GM21367 (cell line): Measurements from ENCODE around the gene SORCS3.

ENCODE experiments used
- ATAC-seq: cut with Tn5 transposase; IDR thresholded peaks from one replicate; pipeline ENCODE4 v1.9.1; 2021; ENCODE audit not compliant: unreplicated experiment

SORCS3 gene

DNA sequence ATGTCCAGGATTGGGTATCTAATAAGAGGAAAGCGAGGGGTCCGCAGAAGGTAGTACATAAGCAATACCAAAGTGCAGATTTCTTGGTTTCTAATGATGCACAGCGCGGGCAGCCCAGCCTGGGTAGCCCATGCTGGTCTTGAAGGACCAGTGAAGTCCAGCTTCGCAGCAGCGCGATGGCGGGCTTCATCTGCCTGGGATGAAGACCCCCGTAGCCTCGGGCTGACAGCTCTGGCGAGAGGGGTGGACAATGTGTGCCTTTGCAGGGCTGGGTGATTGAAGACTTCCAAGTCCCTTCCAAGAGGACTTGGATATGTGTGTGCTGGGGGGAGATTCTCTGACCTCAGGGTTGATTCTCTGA is 2.2 kb downstream of the SORCS3 start:
- no peak for ATAC-seq

DNA sequence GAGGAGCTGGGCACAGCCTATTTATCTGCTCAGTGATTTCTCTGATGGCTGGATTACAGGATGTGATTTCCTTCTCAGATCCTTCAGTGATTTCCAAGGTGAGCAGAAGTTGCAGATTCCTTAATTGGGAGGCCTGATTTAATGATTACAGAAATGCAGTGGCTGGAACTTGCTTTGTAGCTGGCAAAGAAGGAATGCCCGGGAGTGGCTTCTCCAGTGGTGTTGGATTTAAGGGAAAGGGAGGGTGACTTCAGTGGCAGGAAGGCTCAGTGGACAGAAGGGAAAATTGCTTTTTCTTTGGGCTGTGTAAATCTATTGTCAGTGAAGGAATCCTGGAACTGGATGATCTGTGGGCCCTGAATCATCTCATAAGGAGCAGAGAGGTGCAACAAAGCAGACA is 5.1 kb downstream of the SORCS3 start:
- no peak for ATAC-seq

DNA sequence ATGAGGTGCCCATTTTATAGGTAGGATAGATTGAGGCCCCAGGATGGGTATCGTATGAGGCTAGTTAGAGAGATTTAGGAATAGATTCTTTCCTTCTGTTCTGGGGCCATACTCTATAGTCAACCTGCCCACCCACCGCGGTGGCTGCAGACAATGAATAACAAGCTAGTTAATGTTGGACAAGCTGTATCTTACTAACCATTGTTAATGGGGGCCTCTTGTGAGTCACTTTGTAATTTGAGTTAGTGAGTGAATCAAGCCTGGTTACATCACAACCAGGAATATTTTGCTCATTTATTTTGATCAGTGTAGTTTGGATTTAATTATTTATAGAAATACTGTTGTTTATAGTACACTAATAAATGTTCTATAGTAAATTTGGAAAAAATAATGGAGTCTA is 7.3 kb downstream of the SORCS3 start:
- no peak for ATAC-seq

DNA sequence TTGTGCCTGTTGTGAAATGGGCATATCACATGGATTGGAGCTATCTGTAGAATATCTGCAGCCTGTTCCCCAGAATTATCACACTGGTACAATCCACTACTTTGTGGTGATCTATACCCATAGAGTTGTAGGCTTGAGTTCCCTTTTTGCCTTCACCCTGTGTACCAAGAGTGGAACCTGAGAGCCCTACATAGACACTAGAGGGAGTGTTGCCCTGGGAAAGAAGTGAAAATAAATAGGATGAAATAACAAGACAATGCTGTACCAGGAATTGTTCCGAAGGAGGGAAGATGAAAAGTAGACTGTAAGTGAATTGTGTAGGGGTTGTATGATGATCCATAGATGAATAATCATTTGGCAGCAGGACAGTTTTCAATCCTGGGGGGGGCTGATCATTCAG is 9.0 kb downstream of the SORCS3 start:
- no peak for ATAC-seq

DNA sequence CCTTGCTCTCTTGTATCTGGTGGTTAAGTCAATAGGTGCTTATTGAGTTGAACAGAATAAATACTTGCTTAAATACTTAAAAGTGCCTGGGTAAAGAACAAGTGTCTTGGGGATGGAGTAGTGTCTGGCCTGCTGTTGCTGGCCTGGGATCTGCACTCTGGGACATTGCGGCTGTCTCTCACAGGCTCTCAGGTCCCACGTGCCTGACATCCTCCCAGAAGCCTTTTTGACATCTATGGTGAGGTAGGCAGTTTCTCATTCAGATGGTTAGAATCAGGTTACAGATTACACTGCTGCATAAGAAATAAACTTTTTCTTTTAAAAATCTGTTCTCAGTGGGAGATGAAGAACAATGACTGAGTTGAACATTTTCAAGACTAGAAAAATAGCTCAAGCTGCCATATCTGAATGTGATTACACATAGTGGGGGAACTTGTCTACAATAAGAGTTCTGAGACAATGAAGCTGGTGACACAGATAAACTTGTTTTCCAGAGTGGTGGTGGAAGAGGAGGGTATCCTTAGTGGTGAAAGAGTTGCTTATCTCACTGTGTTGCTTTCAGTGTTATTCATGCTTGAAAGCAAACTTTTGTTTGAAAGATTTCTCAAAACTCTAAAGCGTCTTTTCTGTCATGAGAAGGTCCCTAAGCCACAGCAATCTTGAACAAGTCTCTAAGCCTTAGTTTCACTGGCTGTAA is 9.7 kb downstream of the SORCS3 start:
- ATAC-seq = no peak

DNA sequence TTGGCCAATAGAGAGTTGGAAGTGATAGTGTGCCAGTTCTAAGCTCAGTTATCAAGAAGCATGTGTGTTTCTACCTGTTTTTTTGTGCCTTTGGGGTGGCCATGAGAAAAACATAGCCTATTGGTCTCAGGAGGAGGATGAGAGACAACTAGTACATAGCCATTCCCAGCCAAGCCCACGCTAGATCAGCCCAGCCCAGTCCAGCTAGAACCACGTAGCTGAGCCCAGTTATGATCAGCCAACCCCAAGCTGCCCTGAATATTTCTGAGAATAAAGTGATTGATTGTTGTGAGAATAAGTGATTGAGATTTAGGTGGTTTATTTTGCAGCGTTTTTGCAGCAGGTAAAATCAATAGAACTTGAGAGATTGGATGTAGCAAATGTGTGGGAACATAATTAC is 15.9 kb downstream of the SORCS3 start:
- ATAC-seq = no peak

DNA sequence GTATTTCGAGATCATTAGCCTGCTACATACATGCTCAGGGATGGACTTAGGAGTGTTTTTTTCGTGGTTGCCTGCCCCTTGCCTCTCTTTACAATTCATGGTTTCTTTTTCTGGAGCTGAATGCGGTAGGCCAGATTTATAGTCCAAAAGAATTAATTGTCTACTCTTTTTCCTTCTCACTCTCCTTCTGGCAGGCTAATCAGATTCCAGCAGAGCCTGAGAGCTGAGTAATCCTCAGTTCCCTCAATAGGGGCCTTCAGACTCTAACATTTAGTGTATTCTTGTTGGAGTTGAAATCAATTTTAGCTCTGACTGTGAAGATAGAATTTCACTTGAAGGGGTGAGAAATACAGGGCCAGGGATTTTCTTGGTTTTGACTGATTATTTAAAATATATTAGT is 16.4 kb downstream of the SORCS3 start:
- ATAC-seq = no peak

DNA sequence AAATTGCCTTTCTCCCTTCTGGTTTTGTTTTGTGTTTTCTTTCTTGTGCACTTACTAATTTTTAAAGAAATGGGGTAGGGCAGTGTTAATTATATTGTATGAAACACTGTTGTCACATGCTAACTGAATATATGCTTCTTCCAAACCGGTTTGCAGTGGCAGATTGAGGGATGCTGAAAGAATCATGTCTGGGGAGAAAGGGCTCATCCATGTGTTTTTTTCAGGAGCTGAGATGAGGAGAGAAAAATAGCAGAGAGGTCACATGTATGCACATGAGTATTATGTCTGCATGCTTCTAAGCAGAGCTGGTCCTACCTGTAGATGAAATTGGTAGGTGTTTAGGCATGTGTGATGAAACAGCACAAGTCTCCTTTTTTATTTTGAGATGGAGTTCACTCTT is 17.0 kb downstream of the SORCS3 start:
- no peak for ATAC-seq

DNA sequence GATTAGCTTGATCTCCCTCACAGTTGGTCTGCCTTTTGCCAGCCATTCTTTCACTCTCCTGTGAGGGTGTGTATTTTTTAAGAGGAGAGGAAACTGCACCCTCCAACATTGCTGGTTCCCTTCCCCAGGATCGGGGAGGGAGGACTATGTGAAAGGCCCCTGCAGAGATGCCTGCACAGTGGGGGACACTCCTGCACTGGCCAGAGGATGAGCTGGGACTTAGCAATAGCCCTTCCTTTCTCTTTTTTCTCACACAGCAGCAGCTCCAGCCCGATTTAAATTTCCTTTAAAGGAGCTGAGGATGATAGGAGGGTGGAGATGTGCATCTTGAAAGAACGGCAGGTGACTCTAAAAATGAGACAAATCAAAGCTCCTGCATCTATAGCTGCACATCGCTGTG is 18.7 kb downstream of the SORCS3 start:
- ATAC-seq = no peak

DNA sequence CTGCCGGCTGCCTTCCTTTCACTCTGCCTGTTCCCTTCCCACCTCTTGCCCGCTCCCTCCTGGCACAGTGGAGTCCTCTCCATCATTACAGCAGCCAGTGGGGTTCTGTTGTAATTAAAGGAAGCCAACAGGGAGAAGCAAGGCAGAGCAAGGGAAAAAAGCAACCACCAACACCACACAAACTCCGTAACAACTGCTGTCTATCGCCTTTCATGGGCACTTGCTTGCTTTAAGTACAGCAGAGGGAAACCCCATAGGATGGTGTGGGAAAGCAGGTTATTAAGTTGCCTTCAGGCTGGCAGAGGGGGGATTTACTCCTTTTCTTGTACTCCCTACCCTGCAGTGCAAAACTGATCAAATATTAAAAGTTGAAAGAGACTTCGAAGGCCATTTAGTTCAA is 22.0 kb downstream of the SORCS3 start:
- ATAC-seq = no peak

DNA sequence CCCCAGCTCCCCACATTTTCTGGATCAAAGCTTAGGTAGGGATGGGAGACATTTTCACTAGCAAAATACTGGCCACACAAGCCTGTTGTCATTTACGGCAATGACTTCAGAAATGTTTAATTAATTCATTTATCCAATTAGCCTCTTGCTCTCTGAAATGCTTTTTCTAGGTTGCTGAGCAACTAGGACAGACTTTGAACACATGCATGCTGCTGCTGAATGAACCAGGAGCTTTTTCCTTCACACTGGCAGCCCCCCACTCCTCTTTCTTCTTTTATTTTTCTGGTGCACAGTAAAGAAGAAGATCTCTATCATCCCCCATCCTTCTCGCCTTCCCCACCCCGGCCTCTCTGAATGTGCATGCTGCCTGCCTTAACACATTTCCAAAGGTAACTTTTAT is 22.5 kb downstream of the SORCS3 start:
- no peak for ATAC-seq

DNA sequence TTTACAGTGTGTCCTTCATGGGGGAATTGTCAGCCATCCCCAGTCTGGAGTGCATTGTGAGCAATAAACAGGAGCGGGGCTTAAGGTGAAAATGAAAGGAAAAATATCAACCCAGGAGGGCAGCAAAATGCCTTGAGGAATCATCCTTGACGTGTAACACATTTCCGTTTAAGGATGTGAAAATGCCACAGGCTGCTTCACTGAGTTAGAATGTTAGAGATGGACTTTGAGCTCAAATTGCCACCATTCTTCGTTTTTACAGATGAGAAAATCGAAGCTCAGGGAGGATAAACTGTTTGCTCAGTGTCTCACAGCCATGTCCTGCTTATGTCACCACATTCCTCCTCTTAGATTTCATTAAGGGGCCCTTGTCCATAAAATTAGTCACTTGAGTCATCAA is 23.1 kb downstream of the SORCS3 start:
- ATAC-seq = no peak

DNA sequence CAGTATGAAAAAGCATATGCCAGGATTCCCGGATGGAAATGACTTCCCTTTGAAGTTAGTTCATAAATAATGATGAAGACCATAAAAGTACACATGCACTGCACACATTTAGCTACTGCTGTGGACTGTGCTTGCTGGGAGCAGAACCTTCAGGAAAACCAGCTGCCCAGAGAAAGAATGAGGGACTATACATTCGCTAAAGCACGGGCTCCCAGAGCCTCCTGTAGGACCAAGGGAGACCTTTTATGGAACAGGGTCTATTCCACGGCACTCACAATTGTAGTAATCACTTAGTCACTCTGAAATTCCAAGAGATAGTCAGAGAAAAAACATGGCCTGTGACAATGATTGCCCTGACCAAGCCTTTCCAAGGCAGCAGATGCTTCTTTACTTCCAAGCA is 24.1 kb downstream of the SORCS3 start:
- no peak for ATAC-seq

DNA sequence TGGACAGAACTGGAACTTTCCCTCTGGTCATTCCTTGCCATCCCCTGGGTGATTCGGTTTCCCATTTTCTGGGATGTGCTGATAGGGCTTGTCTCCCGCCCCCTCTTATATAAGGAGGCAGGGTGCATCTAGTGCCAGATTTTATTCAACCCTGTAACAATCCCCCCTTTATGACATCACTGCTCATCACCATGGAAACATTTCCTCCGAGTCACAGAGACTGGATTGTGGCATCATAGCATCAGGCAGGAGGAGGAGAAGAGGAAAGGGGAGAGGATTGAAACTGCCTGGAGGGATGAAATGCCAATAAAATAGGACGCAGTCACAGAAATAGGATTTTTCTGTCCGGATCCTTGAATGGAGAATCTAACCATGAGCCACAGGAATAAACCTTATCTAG is 25.0 kb downstream of the SORCS3 start:
- ATAC-seq = no peak

DNA sequence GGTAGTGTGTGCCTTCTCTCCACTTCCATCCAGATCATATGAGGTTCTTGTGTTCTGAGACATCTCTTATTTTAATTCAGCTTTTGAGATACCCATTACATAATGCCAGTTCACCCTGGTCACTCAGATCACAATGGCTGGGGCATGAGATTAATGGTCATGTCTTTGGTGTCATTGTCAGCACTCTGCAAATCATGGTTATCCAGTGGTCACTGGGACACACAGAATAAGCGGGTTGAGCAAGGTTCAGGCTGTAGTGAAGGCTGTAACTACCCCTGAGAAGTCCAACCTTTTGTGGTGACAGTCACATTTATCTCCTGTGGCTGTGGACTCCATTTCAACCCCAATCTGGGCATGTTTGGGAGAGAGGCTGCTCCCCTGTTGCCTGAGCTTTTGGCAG is 35.8 kb downstream of the SORCS3 start:
- no peak for ATAC-seq

DNA sequence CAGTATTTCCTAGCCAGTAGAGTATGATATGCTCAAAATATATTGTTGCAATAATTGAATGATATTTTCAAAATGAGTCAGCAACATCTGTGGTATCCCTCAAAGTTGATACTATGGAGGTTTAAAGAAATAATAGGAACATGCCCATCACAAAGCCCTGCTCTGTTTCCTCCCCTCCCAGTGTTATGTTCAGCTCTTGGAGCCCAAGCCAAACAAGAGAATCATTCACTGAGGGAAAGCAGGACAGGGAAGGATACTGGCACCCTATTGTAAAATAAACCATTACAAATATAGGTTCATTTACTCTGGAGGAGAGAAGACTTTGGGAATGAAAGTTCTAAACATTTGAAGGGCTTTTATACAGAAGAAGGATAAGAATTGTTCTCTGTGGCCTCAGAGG is 37.6 kb downstream of the SORCS3 start:
- ATAC-seq = no peak

DNA sequence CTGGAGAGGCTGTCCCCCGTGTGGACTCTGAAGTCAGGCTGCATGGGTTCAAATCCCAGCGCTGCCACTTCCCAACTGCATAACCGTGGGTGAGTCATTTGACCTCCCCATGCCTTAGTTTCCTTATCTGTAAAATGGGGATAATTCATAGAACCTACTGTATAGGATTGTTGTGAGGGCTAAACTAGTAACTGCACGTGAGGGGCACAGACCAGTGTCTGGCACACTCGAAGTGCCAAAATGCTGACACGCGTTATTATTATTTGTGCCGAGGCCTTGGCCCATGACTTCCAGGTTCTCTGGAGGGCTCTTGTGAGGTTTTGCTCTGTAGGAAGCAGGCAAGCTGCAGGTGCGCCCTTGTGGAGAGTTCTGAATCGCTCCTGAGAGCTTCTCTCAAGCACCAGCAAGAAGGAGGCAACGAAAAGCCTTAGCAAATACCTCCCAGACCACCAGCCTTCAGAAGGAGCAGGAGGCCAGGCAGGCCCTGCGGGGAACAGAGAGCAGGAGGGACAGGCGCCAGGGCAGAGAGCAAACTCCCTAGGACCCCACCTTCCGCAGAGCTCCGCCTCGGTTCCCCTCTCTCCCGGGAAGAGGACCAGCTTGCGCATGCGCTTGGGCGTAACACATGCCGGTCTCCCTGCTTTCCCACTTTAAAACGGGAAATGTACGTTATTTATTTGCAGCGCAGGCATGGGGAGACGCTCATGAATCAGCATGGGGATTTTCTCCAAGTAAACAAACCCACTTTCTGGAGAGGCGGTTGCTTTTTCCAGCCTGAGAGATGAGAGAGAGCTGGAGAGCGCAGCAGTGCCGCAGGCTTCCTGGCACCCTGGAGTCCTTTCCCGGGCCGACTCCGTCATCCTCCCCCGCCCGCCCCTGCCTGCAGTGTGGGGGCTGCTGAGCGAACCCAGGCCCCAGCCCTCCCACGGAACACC is 39.6 kb downstream of the SORCS3 start:
- ATAC-seq = no peak

DNA sequence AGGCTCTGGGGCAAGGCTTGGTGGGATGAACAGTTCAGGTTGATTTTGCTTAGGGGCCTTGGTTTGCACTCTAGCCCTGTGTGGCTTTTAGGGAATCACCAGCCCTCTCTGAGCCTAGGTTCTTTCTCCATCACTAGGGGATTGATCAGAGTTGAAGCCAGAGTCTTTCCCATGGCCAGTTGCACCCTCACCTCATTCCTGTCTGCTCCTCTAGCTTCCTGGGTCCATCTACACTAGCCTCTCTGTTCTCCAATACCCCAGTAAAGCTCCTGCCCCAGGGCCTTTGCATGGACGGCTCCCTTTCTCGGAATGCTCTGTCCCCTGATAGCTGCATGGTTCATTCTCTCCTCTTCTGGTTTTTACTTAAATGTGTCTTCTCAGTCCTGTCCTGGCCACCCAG is 40.4 kb downstream of the SORCS3 start:
- ATAC-seq = no peak

DNA sequence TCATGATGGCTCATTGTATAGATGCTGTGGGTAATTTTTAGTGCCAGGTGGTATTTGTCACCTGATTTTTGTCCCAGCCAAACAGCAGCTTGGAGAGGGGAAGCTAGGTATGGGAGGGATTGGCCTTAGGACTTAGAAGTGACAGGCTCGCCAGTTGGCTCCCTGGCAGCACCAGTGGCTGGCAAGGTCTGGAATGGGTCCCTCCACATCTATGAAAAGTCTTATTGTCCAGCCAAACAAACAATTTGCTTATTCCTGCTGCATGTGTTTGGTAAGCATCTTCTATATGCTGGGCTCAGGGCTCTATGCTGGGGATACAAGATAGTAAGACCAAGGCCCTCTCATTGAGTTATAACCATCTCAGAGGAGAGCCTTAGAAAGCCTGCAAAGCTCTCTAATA is 42.5 kb downstream of the SORCS3 start:
- no peak for ATAC-seq

DNA sequence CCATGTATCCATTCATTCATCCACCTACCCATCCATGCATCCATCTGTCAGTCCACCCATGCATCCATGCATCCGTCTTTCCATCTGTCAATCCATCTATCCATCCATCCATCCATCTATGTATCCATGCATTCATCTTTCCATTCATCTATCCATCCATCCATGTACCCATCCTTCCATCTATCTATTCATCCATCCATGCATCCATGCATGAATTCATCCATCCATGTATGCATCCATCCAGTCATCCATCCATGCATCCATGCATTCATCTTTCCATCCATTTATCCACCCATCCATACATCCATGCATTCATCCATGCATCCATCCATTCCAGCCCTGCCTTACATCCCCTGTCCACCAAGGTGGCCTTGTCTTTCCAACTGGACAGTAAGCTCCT is 45.7 kb downstream of the SORCS3 start:
- ATAC-seq = no peak

DNA sequence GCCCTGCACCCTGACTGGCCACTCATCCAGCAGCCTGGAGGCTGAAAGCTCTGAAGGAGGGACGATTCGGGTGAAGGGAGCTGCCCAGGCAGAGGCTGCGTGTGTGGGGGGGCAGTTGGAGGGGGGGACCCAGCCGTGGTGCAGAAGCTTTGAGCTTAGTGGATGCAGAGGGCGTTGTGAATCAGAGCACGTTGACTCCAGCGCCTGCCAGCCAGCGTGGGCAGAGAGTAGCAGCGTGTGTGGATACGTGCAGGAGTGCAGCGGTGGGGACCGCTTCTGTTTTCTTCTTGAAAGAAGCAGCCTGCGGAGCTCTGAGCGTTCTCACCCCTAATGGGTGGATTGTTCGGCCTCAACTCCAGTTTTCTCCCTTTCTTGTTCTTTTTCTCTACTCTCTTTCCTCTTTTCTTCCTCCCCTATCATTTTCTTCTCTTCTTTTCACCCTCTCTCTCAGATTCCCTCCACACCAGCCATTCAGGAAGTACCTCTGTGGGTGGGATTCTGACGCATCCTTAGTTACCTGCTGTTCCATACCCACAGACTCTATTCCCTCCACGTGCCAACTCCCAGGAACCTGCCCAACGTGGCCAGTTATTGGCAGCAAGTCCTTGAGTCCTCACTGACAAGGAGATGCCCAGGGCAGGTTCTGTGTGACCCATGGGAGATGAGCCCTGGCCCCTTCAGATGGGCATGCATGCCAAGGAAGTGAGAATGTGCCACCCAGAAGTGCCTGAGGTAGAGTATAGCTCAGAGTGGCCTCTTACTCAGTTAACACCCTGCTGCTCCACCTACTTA is 47.4 kb downstream of the SORCS3 start:
- no peak for ATAC-seq

DNA sequence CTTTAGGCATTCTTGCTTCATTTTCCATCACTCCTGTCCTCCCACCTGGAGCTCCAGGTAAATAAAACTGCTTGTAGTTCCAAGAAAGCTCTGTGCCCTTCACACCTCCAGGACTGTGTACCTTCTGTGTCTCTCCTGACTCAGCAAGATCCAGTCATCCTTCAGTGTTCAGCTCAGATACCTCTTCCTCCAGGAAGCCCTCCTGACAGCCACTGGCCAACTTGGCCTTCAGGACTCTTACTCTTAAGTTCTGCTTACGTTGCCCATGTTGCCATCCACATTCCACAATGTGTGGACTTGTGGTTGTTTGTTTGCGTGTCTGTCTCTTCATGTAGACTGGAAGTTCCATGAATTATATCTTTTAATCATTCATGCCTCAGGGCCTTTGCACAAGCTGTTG is 48.0 kb downstream of the SORCS3 start:
- no peak for ATAC-seq
